HFFc6 (cell line): Measurements from ENCODE around the gene TYROBP. TPM values are rescaled to one million over a fixed set of nuclear protein-coding genes. Genes with fewer than 3 reads are reported as not detected.

Experiments used
- DNase-seq: peaks from one replicate; pipeline ENCODE4 v3.0.0-alpha.2; 2018
- H3K27ac Mint-ChIP-seq: 2 replicates; pipeline ENCODE4 v1.8.0; 2020; ENCODE audit warnings: mild to moderate bottlenecking, mixed read lengths
- H3K27me3 Mint-ChIP-seq: 2 replicates; pipeline ENCODE4 v1.8.0; 2021; ENCODE audit warnings: mild to moderate bottlenecking, moderate library complexity, mixed read lengths; ENCODE audit not compliant: insufficient read depth
- H3K36me3 Mint-ChIP-seq: 2 replicates; pipeline ENCODE4 v1.8.0; 2021; ENCODE audit warnings: low read depth, mixed read lengths
- H3K4me1 Mint-ChIP-seq: 2 replicates; pipeline ENCODE4 v1.8.0; 2020; ENCODE audit warnings: low read depth, mixed read lengths
- H3K4me3 Mint-ChIP-seq: 2 replicates; pipeline ENCODE4 v1.8.0; 2020; ENCODE audit warnings: mild to moderate bottlenecking, moderate library complexity, mixed read lengths
- H3K9me3 Mint-ChIP-seq: 2 replicates; pipeline ENCODE4 v1.8.0; 2020; ENCODE audit warnings: mild to moderate bottlenecking, mixed read lengths
- CTCF ChIP-seq: fragments of 200-600 bp; sonication (generic); IDR thresholded peaks from 2 replicates; pipeline ENCODE4 v1.5.0; 2021; ENCODE audit warnings: antibody characterized with exemption, mild to moderate bottlenecking
- total RNA-seq, 6 experiments: library from RNA; stranded (reverse); fragmentation: NEBNext Ultra II Directional; extraction: Animal tissue kit (Norgen Biotek cat#: 25700); gene quantifications; 2 replicates in 1 of 6; 3 replicates in 5 of 6; pipeline ENCODE4 v1.2.3, GENCODE V29; 2021

TYROBP gene
- total RNA-seq, 6 experiments from 2014 or later: not detected

DNA sequence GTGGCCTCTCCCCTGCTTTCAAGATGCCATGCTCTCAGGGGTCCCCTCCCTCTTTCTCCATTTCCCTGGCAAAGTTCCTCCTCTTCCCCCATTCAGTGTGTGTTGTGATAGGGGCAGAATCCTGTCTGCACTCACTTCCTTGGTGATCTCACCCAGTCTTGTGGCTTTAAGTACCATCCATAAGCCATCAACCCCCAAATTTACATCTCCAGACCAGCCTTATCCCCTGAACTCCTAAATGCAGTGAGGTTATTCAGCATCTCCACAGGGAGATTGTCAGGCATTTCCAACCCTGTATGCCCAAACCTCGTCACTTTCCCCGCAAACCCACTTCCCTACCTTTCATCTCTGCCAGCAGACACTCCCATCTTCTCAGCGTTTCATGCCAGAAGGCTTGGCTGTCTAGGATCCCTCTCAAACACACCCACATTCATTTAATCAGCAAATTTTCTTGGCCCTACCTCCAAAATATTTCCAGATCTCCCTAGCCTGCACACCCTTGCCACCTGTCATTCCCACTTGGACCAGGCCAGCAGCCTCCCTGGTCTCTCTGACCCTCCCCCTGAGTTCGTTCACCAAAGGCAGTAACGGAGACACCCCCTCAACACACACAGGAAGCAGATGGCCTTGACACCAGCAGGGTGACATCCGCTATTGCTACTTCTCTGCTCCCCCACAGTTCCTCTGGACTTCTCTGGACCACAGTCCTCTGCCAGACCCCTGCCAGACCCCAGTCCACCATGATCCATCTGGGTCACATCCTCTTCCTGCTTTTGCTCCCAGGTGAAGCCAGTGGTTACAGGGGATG, 6.0 kb downstream of the TYROBP start, which contains the start of gene HCST:
Gene HCST, plus strand, starts transcription at position 676 of the 808 bp plus-strand sequence. Its CDS starts 65 bp downstream, at position 741.
- H3K9me3 Mint-ChIP-seq: no peaks in the 10 kb centered on the region
- H3K4me3 Mint-ChIP-seq: peak within 1 kb of the TSS; percentile 95
- no peaks in the 10 kb centered on the region for H3K36me3 Mint-ChIP-seq
- DNase-seq: peak; percentile 46
- peaks cover 60% of the 10 kb centered on the region for H3K4me1 Mint-ChIP-seq
- TF ChIP-seq CTCF: no peak
- peak within 1 kb of the TSS; percentile 91 for H3K27ac Mint-ChIP-seq
- peaks cover 2% of the 10 kb centered on the region; the same call in 1 of the 2 replicates for H3K27me3 Mint-ChIP-seq

- Mint-ChIP-seq H3K27ac (peak overlapping the region; percentile 91), H3K9me3 (no peaks in the 10 kb centered on the region), H3K4me1 (peaks cover 51% of the 10 kb centered on the region), H3K36me3 (no peaks in the 10 kb centered on the region), H3K27me3 (peaks cover 2% of the 10 kb centered on the region; the same call in 1 of the 2 replicates), H3K4me3 (peak overlapping the region; percentile 95)
- no peak for TF ChIP-seq CTCF
- DNase-seq: peak; percentile 79
Observed at GRCh38 chr19:35901055-35901644, 6.9 kb downstream of the TYROBP start.

GRCh38 chr19:35899547-35900214, 8.4 kb downstream of the TYROBP start:
- no peaks in the 10 kb centered on the region for H3K36me3 Mint-ChIP-seq
- peak overlapping the region; percentile 90 for H3K27ac Mint-ChIP-seq
- H3K27me3 Mint-ChIP-seq: peaks cover 2% of the 10 kb centered on the region; the same call in 1 of the 2 replicates
- H3K9me3 Mint-ChIP-seq: no peaks in the 10 kb centered on the region
- no peak for TF ChIP-seq CTCF
- peak; percentile 41 for DNase-seq
- H3K4me3 Mint-ChIP-seq: peak overlapping the region; percentile 95
- H3K4me1 Mint-ChIP-seq: peaks cover 43% of the 10 kb centered on the region

- peaks cover 33% of the 10 kb centered on the region for H3K4me1 Mint-ChIP-seq
- peak overlapping the region; percentile 90 for H3K27ac Mint-ChIP-seq
- no peak for DNase-seq
- H3K36me3 Mint-ChIP-seq: no peaks in the 10 kb centered on the region
- H3K27me3 Mint-ChIP-seq: peaks cover 2% of the 10 kb centered on the region; the same call in 1 of the 2 replicates
- no peaks in the 10 kb centered on the region for H3K9me3 Mint-ChIP-seq
- TF ChIP-seq CTCF: no peak
- peak overlapping the region; percentile 95 for H3K4me3 Mint-ChIP-seq
Observed at GRCh38 chr19:35898499-35898809, 9.6 kb downstream of the TYROBP start.

- peaks cover 32% of the 10 kb centered on the region for H3K4me1 Mint-ChIP-seq
- H3K4me3 Mint-ChIP-seq: peak overlapping the region; percentile 95
- no peak for TF ChIP-seq CTCF
- H3K9me3 Mint-ChIP-seq: no peaks in the 10 kb centered on the region
- peaks cover 5% of the 10 kb centered on the region; the same call in 1 of the 2 replicates for H3K36me3 Mint-ChIP-seq
- no peak for DNase-seq
- H3K27me3 Mint-ChIP-seq: no peaks in the 10 kb centered on the region; the same call in none of the 2 replicates
- no peak overlapping the region for H3K27ac Mint-ChIP-seq
Observed at GRCh38 chr19:35897706-35898451, 10.2 kb downstream of the TYROBP start.
